GM18505 (cell line): ENCODE data around the gene GPC3.

Experiments used
- ATAC-seq: cut with Tn5 transposase; IDR thresholded peaks from one replicate; pipeline ENCODE4 v1.9.1; 2021; ENCODE audit not compliant: unreplicated experiment
- POLR2A ChIP-seq: IDR thresholded peaks from 4 replicates; pipeline ENCODE4 v1.6.1; 2011; ENCODE audit warnings: borderline replicate concordance; ENCODE audit not compliant: insufficient read depth, insufficient read length; ENCODE audit errors: extremely low read depth

The GPC3 gene

DNA sequence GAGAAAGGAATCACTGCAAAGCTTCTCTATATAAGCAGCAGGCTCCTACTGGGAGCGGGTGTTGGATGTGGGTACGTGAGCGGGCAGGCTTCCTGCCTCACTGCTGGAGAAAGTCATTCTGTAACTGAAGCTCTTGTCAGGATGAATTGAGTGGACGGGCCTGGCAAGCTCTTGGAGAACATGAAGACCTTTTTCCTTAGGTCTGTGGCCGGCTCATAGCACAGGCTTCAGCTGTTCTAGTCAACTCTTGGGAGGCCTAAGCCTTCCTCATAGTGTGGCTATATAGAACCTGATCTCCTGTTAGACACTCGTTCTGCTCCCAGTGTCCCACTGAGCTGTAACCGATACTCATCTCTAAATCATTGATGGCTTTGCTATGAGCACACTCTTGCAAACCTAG lies 461.9 kb downstream of the GPC3 start:
- no peak for ATAC-seq
- TF ChIP-seq POLR2A, result no peak

DNA sequence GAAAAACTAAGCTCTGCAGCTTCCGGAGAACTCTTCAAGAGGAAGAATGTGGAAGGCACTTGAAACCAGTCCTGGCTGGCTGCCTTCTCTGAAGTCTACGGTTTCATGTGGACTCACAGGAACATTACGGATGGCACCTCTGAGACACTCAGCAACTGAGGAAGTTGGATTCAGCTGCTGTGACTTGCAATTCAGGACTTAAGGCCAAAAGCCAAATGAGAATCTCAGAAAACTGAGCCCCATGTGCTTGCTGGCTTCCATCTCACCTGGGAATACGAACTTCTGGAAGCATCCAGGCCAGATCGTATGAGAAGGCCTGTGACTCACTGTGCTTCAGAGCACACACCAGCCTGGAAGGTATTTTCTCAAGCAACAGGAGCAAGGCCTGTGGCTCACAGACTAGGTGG lies 462.3 kb downstream of the GPC3 start:
- TF ChIP-seq POLR2A, result no peak
- no peak for ATAC-seq

DNA sequence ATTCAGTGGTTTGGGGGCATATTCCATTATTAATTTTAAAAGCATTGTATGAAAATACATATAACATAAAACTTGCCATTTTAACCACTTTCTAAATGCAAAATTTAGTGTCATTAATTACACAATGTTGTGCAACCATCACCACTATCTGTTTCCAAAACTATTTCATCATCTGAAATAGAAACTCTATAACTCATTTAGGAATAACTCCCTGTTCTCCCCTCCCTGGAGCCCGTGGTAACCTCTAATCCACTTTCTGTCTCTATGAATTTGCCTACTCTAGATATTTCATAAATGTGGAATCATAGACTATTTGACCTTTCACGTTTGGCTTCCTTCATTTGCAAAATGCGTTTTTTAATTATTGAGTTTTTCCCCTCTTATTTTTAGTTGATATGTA lies 468.7 kb downstream of the GPC3 start:
- TF ChIP-seq POLR2A, result no peak
- ATAC-seq, result no peak

DNA sequence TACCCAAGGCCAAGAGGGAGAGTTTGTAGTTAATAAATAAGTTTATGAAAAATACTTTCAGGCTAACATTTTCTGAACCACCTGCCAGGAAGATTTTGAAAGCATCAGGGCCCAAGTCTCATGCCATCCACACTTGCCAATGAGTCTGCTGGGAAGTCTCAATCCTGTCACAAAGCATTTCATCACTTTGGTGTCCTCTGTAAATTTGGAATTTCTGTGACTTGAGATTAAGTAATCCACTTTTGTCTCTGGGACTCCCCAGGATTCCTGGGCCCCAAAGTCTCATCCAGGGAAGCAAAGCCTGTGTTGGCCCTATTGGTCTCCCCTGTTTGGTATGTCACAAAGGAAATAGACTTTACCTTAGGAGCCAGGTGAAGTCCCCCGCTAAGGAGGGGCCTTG lies 470.9 kb downstream of the GPC3 start:
- no peak for TF ChIP-seq POLR2A
- no peak for ATAC-seq

DNA sequence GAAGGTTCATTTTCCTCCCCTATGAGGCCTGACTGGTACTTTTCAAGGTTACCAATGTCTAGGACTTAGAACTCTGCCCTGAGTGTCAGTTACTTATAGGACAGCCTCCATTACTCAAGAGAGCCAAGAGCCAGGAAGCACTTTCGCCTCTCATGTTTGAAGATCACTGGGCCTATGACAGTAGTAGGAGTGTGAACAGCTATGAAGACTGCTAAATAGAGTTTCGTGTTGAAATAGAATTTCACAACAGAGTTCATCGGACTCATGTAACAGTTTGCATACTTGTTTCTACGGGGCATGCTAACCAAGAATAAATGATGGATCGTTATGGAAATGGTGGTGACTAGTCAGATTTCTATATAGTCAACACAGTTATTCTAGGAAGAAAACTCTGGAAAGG lies 472.3 kb downstream of the GPC3 start:
- no peak for ATAC-seq
- TF ChIP-seq POLR2A, result no peak

DNA sequence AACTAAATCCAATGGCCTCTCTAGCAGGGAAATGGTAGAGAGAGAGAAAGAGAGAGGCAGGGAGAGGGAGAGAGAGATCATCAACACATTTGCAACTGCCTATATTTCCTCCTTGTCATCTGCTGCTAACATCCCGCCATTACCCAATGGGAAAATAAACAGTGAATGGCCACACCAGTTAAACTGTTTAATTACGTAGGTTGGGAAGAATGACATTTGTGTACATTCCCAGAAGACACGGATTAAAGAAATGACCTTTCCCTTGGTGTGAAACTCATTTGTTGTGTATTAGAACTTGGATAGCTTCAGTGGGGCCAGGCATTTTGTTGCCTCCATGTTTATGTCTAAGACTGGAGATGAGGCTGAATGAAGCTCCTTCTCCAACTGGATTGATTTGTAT lies 474.4 kb downstream of the GPC3 start:
- no peak for TF ChIP-seq POLR2A
- no peak for ATAC-seq

DNA sequence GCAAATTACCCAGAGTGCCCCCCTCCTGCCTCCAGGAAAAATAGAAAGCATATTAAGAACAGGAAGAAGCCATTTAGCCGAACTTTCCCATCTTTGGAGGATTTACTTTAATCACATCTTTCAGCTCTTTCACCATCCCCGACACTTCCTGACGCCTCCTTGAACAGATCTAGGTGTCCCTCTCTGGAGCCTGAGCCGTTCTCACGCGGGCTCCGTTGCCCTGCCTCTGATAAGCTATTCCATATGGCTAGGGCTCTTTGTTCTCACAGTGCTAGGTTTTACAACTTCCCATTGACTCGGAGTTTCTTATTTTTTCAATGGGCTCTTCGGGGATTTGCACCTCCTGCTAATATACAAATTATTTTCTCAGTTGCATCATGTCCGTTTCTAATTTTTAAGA lies 488.0 kb downstream of the GPC3 start:
- no peak for ATAC-seq
- no peak for TF ChIP-seq POLR2A

DNA sequence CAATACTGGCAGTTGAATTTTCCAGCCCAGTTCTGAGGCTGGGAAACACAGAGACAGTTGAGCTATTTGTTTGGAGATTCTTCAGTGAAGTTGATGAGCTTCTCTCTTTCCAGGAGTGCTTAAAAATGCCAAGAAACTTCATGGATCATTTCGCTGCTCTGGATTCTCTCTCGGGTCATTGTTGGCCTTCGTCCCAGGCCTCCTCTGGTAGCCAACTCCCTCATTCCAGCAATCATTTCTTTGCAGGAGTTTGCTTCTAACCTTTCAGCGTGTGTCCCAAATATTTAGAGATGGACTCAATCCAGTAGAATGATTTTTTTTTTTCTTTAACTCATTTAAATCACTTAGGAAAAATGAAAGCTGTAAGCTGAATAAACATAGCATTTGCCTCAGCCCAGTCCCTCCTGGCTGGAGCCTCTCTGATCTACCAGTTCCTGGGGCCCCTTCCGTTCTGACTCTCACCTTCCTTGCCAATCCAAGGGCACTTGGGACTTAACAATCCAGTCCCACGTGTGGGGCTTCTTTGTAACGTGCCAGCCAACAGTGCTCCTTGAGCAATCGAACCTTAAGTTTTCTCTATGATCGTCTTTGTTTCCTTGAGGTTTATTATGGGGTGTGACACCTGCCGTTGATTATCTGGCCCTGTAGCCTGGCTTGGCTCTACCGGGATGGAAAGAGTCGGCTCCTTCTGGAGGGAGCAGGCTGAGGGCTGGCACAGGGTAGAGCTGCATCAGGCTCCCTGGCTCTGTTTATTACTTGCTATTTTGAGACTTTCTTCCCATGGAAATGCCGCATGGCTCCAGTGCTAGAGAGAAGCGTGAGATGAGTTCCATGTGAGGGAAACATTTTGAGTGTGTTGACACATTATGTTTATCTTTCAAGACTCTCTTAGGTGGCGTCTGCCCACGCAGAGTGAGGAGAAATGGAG lies 489.7 kb downstream of the GPC3 start:
- no peak for TF ChIP-seq POLR2A
- no peak for ATAC-seq

DNA sequence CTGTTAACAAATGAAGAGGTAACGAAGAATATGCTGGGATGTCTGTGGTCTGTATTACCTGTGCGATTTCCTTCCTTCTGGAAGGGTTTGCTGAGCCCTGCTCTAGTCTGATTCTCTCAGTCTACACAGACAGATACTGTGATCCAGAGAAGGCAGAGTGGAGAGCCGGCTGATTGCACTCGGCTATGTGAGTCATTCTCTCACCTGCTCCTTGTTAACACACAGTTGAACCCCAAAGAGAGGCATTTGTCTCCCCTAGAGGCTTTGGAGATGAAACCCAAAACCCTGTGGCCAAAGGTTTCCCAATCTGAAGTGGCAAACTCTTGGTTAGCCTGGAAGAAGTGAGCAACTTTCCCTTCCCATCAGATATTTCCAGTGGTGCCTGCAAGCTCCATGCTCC lies 492.0 kb downstream of the GPC3 start:
- no peak for ATAC-seq
- TF ChIP-seq POLR2A, result no peak

DNA sequence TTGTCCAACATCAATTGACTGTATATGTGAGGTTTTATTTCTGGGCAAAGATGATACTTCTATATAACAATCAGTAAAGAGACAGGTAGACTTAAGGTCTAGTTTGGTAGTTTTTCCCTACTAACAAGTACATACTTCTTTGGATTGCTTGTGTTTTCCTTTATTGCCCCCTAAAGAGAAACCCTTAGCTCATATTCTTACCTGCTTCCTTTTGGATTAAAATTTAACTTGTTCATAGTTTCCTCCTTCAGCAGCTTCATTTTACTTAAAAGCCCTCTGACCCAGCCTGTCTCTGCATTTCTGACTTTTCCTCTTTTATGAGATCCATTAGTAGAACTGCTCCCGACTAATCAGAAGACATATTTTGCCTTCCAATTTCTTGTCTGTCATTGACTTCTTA lies 494.4 kb downstream of the GPC3 start:
- TF ChIP-seq POLR2A, result no peak
- no peak for ATAC-seq
